Activated CD4-positive, alpha-beta T cell treated with anti-CD3 and anti-CD28 coated beads, Interleukin-10, Interleukin-2, amounts not matched to agents 100 ng/mL and 50 ng/mL, durations not matched to agents 16 hours and 8 hours (primary cell): ENCODE results near the gene PLCH2.

ENCODE experiments used
- DNase-seq: peaks from one replicate; pipeline ENCODE4 v3.0.0-alpha.2; 2020

Gene PLCH2

GRCh38 chr1:2532485-2533160 lies 56.5 kb downstream of the PLCH2 start:
- DNase-seq = no peak

DNA sequence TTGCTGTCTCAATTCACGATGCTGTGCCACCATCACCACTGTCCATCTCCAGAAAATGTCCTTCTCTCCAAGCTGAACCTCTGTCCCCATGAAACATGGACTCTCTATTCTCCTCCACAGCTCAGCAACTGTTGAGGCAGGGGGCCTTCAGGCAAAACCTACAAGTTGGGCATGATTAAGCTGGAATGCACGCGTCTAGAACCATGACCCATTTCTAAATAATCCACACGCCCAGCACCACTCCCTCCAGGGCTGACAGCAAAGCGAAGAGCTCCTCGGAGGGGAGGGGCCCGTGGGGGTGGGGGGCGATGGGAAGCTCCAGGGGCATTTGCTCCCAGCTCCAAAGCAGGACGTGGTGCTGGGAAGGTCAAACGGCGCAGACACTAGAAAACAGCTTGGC lies 57.3 kb downstream of the PLCH2 start:
- no peak for DNase-seq

DNA sequence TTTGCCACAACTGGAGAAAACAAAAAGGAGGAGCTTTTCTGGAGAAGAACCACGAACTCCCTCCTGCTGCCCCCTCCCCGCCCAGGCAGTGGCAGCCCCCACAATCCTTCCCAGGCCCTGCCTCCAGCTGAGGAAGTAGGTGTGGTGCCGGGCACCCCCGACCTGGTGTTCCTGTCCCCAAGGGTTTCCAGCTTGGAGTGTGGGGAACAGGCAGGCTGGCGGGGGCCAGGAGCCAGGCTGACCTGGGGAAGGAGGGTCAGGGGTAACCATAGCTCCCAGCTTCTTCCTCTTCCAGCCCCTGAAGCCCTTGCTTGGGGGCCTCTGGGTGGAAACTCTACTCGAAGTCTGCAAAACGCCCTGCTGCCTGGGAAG lies 58.2 kb downstream of the PLCH2 start:
- no peak for DNase-seq

- DNase-seq = no peak
These were observed 58.8 kb downstream of the PLCH2 start for GRCh38 chr1:2534687-2535441.

- DNase-seq = no peak
These were observed 59.4 kb downstream of the PLCH2 start for GRCh38 chr1:2535455-2535854.

DNA sequence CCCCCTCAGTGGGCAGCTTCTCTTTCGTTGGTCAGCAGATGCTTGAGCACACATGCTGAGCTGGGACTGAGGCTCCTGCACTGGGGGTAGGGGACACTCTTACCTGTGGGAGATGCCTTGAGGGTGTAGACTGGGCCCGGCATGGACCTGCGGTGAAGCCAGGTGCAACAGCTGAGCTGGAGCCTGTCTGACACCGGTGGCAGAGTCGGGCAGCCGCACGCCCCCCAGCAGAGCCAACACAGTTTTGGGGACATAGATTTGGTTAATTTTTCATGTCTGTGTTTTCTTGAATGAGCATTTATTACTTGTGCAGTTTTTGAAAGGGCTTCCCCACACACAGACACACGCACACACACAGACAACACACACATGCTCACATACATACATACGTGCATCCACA lies 59.9 kb downstream of the PLCH2 start:
- DNase-seq = no peak

DNA sequence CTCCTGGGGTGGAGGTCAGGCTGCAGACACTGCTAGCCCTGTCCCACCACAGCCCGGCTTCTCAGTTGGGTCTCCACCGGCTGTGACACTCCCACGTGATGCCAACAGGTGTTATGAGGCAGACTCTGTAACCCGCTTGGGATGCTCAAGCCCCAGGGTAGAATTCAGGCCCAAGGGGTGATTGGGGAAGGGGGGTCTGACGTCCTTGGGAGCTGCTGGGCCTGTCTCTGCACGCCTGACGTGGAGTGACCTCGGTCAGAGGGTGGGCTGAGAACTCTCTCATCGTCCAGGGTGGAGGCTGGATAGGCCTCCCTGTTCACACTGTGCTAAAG lies 61.7 kb downstream of the PLCH2 start:
- DNase-seq = no peak

GRCh38 chr1:2538376-2538775 lies 62.3 kb downstream of the PLCH2 start:
- DNase-seq = no peak

- DNase-seq = no peak
These were observed 62.8 kb downstream of the PLCH2 start for GRCh38 chr1:2538872-2539271.

GRCh38 chr1:2539312-2539907 lies 63.3 kb downstream of the PLCH2 start:
- peak; percentile 27 for DNase-seq

DNA sequence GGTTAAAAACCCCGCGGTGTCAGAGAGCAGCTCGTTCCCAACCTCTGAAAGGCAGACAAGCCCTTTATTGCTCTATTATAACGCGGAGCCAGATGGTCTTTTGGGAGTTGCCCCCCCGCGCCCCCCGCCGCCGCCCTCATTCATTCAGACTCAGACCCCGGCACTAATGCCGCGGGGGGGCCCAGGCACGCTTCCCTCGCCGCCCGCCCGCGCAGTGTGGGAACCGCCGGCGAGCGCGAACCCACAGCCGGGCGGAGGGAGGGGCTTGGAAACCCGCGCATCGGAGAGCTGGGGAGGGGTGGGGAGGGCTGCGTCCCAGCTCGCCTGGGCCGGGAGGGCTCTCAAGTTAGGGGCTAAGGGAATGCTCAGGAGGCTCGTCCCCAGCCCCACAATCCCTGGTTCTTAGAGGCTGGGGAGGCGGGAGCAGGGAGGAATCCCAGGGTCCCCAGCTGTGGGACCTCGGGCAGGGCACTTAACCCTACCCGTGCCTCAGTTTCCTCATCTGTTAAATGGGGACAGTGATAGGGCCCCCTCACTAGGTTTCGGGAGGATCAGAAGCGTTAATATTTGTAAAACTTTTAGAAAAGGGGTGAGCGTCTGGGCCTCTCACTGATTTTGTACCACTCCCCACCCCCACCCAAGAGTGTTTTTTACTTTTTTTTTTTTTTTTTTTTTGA lies 64.9 kb downstream of the PLCH2 start:
- no peak for DNase-seq

- DNase-seq = no peak
These were observed 65.6 kb downstream of the PLCH2 start for GRCh38 chr1:2541619-2542245.

DNA sequence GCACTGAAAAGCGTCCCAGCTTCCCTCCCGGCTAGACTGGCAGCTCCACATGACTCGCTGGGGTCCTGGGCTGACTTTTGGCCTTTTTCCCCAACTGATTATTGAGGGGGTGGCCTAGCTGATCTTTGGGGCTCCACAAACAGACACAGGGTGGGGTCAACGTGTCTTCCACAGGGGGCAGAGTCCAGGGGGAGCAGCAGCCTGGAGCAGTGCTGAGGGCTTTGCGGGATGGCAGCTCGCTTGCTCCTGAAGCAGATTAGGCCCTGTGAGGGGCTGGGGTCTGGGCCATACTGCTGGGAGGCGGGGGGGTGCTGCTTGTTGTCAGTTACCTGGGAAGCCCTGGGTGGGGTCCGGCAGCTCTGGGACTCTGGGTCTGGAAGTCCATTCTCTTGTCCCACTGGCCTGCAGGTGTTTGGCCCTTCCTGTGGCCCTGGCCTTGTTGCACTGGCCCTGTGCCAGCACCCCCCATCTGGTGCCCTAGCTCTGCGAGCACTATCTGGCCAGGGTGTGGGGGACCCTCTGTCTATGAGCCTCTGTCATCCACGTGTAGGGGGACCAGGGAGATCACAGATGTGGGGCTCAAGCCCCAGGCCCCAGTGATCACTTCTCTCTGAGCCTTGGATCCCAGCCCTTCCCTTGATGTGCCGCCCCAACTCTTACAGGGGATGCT lies 66.3 kb downstream of the PLCH2 start:
- no peak for DNase-seq

GRCh38 chr1:2543543-2544092 lies 67.5 kb downstream of the PLCH2 start:
- no peak for DNase-seq

GRCh38 chr1:2544093-2544874 lies 68.2 kb downstream of the PLCH2 start:
- no peak for DNase-seq

- DNase-seq = no peak
These were observed 69.0 kb downstream of the PLCH2 start for GRCh38 chr1:2544875-2545640.

GRCh38 chr1:2545754-2546514 lies 69.8 kb downstream of the PLCH2 start:
- peak; percentile 94 for DNase-seq

DNA sequence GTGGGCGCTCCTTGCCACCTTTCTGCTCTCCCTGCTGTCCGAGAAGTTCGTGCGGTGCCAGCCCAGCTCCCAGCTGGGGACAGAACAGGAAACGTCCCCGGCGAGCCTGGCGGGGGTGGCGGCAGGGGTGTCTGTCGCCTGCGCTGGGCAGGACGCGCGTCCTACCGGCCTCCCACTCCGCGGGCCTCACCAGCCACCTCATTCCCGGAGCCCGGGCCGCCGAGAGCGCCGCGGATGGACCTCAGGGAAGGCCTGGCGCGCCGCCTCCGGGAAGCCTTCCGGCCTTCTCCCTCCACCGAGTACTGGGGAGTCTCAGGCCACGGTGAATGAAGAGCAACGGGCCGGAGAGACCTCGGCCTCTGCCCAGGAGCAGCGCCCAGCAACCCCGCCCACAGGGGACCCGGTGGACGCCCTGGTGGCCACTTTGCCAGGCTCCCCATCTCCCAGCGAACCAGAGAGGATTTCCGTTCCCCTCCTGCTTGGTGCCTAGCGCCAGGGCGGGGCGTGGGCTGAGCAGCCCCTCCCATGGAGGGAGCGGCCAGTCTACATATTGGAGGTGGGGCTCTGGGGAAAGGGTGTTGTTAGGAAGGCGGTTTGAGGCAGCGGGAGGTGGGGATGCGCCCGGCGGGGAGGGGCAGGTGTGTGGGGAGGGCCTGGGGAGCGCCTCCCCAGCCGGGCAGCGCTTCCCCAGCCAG lies 70.6 kb downstream of the PLCH2 start:
- DNase-seq = peak; percentile 96
